Nephron (organoid): ENCODE data around the gene AP3B1.

Source experiments
- H3K27ac Mint-ChIP-seq, 3 experiments: 2 replicates each; pipeline ENCODE4 v1.8.0; 2020; ENCODE audit warnings: mixed read lengths in 3 of 3, mild to moderate bottlenecking in 2 of 3, moderate library complexity in 1 of 3
- H3K27me3 Mint-ChIP-seq: 2 replicates; pipeline ENCODE4 v1.8.0; 2021; ENCODE audit warnings: low read depth, mild to moderate bottlenecking, moderate library complexity, mixed read lengths
- H3K36me3 Mint-ChIP-seq: 2 replicates; pipeline ENCODE4 v1.8.0; 2020; ENCODE audit warnings: low read depth, mixed read lengths
- H3K4me1 Mint-ChIP-seq: 2 replicates; pipeline ENCODE4 v1.8.0; 2020; ENCODE audit warnings: mixed read lengths
- H3K4me3 Mint-ChIP-seq, 3 experiments: 2 replicates each; pipeline ENCODE4 v1.8.0; 2020; ENCODE audit warnings: mild to moderate bottlenecking in 3 of 3, mixed read lengths in 3 of 3, moderate library complexity in 2 of 3
- H3K9me3 Mint-ChIP-seq: 2 replicates; pipeline ENCODE4 v1.8.0; 2020; ENCODE audit warnings: mixed read lengths
- CTCF ChIP-seq, 3 experiments: fragments of 200-600 bp; sonication (generic); IDR thresholded peaks; one replicate each; pipeline ENCODE4 v1.5.0; 2021; ENCODE audit warnings: antibody characterized with exemption in 3 of 3; ENCODE audit not compliant: unreplicated experiment in 3 of 3

The AP3B1 gene

DNA sequence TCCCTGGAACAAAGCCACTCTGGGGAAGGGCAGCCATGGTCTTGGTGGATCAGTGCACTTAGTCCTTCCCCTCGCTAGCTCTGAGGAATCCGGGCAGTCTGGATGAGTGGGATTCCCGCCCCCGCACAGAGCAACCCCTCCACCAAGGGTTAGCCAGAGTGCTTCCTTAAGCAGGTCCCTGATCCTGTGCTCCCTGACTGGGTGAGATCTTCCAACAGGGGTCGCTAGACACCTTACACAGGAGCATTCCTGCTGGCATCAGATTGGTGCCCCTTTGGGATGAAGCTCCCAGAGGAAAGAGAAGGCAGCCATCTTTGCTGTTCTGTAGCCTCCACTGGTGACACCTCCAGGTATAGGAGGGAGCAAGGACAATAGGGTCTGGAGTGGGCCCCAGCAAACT, 228.8 kb downstream of the AP3B1 start:
- peaks cover 35% of the 10 kb centered on the region for H3K9me3 Mint-ChIP-seq
- H3K27ac Mint-ChIP-seq: no peak overlapping the region
- no peaks in the 10 kb centered on the region for H3K4me1 Mint-ChIP-seq

DNA sequence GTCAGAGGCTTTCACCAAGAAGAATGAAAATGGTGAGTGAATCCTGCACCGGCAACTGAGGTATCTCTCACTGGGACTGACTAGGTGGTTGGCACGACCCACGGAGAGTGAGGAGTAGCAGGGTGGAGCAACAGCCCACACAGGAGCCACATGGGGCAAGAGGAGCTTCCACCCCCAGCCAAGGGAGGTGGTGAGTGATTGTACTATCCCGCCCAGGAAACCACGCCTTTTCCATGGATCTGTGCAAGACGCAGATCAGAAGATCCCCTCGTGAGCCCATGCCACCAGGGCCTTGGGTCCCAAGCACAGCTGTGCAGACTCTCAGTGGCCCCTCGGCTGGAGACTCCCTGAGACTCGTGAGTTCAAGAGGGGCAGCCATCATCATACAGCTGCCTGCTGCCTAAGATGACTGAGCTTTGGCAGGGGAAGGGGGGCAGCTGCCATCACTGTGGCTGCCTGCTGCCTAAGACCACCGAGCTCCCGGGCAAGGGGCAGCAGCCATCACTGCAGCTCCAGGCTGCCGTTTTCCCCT, 229.5 kb downstream of the AP3B1 start:
- Mint-ChIP-seq H3K27me3 (no peaks in the 10 kb centered on the region), H3K36me3 (peaks cover 44% of the 10 kb centered on the region), H3K4me3 (no peak overlapping the region), H3K4me1 (no peaks in the 10 kb centered on the region), H3K9me3 (peaks cover 35% of the 10 kb centered on the region), H3K27ac (no peak overlapping the region)
- no peak for TF ChIP-seq CTCF (IDR thresholded peaks at IDR 0.05; ENCODE audit: unreplicated experiment in 3 of 3)

More for the DNA sequence above, 228.8 kb downstream of the AP3B1 start:
- no peak overlapping the region for H3K4me3 Mint-ChIP-seq
- no peaks in the 10 kb centered on the region for H3K27me3 Mint-ChIP-seq
- no peak for TF ChIP-seq CTCF (IDR thresholded peaks at IDR 0.05; ENCODE audit: unreplicated experiment in 3 of 3)
- H3K36me3 Mint-ChIP-seq: peaks cover 51% of the 10 kb centered on the region

DNA sequence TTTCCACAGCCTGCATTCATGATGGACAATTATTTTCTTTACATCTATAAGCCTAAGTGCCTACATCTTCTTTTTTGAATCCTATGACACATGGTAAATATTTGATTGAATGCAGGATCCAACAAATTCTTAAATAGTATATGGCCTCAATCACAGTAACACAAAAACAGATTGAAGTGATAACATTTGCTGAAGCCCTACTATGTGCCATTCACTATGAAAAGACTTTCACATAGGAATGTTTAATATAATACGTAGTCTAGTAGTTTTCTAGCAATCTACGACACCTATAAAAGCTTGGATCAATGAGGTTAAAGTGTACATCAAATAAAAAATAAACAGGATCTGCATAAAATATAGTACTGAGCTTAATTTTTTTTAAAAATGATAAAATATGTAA, 231.0 kb downstream of the AP3B1 start:
- Mint-ChIP-seq H3K36me3 (peaks cover 29% of the 10 kb centered on the region), H3K4me3 (no peak overlapping the region), H3K27me3 (no peaks in the 10 kb centered on the region), H3K4me1 (no peaks in the 10 kb centered on the region), H3K9me3 (peaks cover 21% of the 10 kb centered on the region), H3K27ac (no peak overlapping the region)
- no peak for TF ChIP-seq CTCF (IDR thresholded peaks at IDR 0.05; ENCODE audit: unreplicated experiment in 3 of 3)

GRCh38 chr5:78062645-78063044, 231.9 kb downstream of the AP3B1 start:
- no peak for TF ChIP-seq CTCF (IDR thresholded peaks at IDR 0.05; ENCODE audit: unreplicated experiment in 3 of 3)
- no peaks in the 10 kb centered on the region for H3K4me1 Mint-ChIP-seq
- H3K27ac Mint-ChIP-seq: no peak overlapping the region
- H3K36me3 Mint-ChIP-seq: peaks cover 21% of the 10 kb centered on the region
- no peak overlapping the region for H3K4me3 Mint-ChIP-seq
- H3K27me3 Mint-ChIP-seq: no peaks in the 10 kb centered on the region
- H3K9me3 Mint-ChIP-seq: peaks cover 17% of the 10 kb centered on the region

DNA sequence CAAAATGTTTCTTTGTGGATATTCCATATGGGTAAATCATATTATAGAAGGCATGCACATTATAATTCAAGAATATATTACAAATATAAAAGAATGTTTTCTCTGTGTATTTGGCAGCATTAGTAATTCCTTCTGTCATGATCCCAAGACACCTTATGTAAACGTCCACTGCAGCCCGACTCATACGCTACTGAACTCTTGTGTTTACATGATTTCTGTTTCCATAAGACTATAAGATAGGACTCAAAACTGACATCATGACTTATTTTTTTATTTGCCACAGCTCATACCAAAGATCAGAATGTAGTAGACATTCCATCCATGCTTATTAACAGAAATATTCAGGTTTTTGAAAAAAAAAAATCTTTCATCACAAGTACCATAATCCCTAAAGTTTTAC, 234.1 kb downstream of the AP3B1 start:
- no peaks in the 10 kb centered on the region for H3K4me1 Mint-ChIP-seq
- no peak for TF ChIP-seq CTCF (IDR thresholded peaks at IDR 0.05; ENCODE audit: unreplicated experiment in 3 of 3)
- no peaks in the 10 kb centered on the region for H3K27me3 Mint-ChIP-seq
- H3K36me3 Mint-ChIP-seq: peaks cover 3% of the 10 kb centered on the region
- no peaks in the 10 kb centered on the region for H3K9me3 Mint-ChIP-seq
- H3K4me3 Mint-ChIP-seq: no peak overlapping the region
- no peak overlapping the region for H3K27ac Mint-ChIP-seq

GRCh38 chr5:78058625-78059024, 235.9 kb downstream of the AP3B1 start:
- Mint-ChIP-seq H3K9me3 (no peaks in the 10 kb centered on the region), H3K4me3 (no peak overlapping the region), H3K27me3 (no peaks in the 10 kb centered on the region), H3K4me1 (no peaks in the 10 kb centered on the region), H3K27ac (no peak overlapping the region), H3K36me3 (no peaks in the 10 kb centered on the region)
- TF ChIP-seq CTCF (IDR thresholded peaks at IDR 0.05; ENCODE audit: unreplicated experiment in 3 of 3): no peak
